ENCODE data around the gene CDC25B. TPM values are rescaled to one million over a fixed set of nuclear protein-coding genes. Genes with fewer than 3 reads are reported as not detected.

The CDC25B gene
- total RNA-seq, 1 donor from 2014 or later: 26.5 TPM

DNA sequence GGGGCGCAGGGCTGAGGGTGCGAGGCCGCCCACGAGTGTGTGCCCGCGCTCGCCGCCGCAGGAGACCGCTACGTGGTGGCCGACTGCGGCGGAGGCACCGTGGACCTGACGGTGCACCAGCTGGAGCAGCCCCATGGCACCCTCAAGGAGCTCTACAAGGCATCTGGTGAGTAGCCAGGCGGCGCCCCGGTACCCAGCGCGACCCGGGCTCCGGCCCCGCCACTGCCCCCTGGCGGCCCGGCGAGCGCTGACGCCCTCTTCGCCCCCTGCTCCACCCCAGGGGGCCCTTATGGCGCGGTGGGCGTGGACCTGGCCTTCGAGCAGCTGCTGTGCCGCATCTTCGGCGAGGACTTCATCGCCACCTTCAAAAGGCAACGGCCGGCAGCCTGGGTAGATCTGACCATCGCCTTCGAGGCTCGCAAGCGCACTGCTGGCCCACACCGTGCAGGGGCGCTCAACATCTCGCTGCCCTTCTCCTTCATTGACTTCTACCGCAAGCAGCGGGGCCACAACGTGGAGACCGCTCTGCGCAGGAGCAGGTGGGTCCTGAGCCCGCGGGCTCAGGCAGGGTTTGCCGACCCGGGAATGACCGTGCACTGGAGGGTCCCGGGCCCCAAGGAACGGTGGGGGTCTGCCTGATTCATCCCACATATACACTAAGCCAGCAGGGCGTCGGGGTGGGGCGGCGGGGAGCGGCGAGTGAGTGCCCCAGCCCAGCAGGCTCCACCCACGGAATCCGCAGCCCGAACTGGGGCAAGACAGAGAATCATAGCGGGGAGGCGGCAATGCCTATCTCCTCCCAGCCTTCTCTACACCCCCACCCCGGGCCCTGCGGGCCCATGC is 46.2 kb upstream of the CDC25B start:
- Histone ChIP-seq H3K27me3 (no peaks in the 10 kb centered on the region), H3K9me3 (no peaks in the 10 kb centered on the region), H3K4me1 (peaks cover 4% of the 10 kb centered on the region), H3K36me3 (peaks cover 0 to 12% of the 10 kb centered on the region in 2 donors), H3K4me3 (no peak overlapping the region), H3K27ac (no peak overlapping the region)
- intact Hi-C loops (cut with DNase I): no loop called here
- no peak for DNase-seq (ENCODE audit: extremely low spot score in 2 of 2)
- no peak for TF ChIP-seq POLR2AphosphoS5 (IDR thresholded peaks at IDR 0.05; ENCODE audit: insufficient read depth in 1 of 2, low read depth in 1 of 2)
- TF ChIP-seq POLR2A (IDR thresholded peaks at IDR 0.05): no peak
- TF ChIP-seq, protein P1, sequence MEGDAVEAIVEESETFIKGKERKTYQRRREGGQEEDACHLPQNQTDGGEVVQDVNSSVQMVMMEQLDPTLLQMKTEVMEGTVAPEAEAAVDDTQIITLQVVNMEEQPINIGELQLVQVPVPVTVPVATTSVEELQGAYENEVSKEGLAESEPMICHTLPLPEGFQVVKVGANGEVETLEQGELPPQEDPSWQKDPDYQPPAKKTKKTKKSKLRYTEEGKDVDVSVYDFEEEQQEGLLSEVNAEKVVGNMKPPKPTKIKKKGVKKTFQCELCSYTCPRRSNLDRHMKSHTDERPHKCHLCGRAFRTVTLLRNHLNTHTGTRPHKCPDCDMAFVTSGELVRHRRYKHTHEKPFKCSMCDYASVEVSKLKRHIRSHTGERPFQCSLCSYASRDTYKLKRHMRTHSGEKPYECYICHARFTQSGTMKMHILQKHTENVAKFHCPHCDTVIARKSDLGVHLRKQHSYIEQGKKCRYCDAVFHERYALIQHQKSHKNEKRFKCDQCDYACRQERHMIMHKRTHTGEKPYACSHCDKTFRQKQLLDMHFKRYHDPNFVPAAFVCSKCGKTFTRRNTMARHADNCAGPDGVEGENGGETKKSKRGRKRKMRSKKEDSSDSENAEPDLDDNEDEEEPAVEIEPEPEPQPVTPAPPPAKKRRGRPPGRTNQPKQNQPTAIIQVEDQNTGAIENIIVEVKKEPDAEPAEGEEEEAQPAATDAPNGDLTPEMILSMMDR (IDR thresholded peaks at IDR 0.05): peak in 1 of 3 experiments; percentile 39

- TF ChIP-seq, protein P1 (IDR thresholded peaks at IDR 0.05): no peak
- TF ChIP-seq POLR2A (IDR thresholded peaks at IDR 0.05) (no peak), POLR2AphosphoS5 (IDR thresholded peaks at IDR 0.05; ENCODE audit: insufficient read depth in 1 of 2, low read depth in 1 of 2) (no peak)
- H3K9me3 ChIP-seq: no peaks in the 10 kb centered on the region
- peak overlapping the region; percentile 3 to 33 for H3K4me3 ChIP-seq
- H3K27me3 ChIP-seq: no peaks in the 10 kb centered on the region
- no peak for DNase-seq (ENCODE audit: extremely low spot score in 2 of 2)
- H3K4me1 ChIP-seq: no peaks in the 10 kb centered on the region
- intact Hi-C loops (cut with DNase I): no loop called here
- no peak overlapping the region for H3K27ac ChIP-seq
- H3K36me3 ChIP-seq: peaks cover 0 to 12% of the 10 kb centered on the region in 2 donors
Observed at GRCh38 chr20:3751305-3751674, 44.8 kb upstream of the CDC25B start.

DNA sequence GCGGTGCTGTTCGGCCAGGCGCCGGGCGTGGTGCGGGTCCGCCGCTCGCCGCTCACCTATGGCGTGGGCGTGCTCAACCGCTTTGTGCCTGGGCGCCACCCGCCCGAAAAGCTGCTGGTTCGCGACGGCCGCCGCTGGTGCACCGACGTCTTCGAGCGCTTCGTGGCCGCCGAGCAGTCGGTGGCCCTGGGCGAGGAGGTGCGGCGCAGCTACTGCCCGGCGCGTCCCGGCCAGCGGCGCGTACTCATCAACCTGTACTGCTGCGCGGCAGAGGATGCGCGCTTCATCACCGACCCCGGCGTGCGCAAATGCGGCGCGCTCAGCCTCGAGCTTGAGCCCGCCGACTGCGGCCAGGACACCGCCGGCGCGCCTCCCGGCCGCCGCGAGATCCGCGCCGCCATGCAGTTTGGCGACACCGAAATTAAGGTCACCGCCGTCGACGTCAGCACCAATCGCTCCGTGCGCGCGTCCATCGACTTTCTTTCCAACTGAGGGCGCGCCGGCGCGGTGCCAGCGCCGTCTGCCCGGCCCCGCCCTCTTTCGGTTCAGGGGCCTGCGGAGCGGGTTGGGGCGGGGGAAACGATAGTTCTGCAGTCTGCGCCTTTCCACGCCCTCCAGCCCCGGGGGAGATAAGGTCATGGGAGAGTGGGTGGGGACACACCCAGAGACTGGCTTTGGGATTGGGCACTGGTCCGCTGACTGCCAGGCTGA is 44.3 kb upstream of the CDC25B start:
- H3K4me1 ChIP-seq: no peaks in the 10 kb centered on the region
- TF ChIP-seq POLR2A (IDR thresholded peaks at IDR 0.05) (no peak), POLR2AphosphoS5 (IDR thresholded peaks at IDR 0.05; ENCODE audit: insufficient read depth in 1 of 2, low read depth in 1 of 2) (no peak)
- TF ChIP-seq, protein P1 (IDR thresholded peaks at IDR 0.05): no peak
- H3K9me3 ChIP-seq: no peaks in the 10 kb centered on the region
- peak overlapping the region; percentile 3 to 33 for H3K4me3 ChIP-seq
- no peak overlapping the region for H3K27ac ChIP-seq
- H3K36me3 ChIP-seq: peaks cover 0 to 12% of the 10 kb centered on the region in 2 donors
- H3K27me3 ChIP-seq: no peaks in the 10 kb centered on the region
- no peak for DNase-seq (ENCODE audit: extremely low spot score in 2 of 2)
- intact Hi-C loops (cut with DNase I): no loop called here

DNA sequence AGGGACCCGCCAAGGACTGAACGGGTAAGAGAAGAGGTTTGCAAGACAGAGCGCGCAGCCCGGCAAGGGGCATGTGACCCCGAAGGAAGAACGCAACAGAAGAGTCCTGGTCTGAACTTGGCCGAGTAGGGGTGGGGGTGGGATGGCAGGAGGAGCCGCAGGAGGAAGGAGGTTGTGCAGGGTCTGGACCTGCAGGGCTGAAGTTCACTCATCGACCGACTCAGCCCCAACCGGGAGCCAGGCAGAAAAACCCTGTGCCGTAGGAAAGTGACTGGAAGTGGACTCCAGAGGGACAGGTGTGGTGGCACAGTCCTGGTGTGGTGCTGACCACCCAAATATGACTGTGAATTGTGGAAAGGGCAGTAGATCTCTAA is 43.7 kb upstream of the CDC25B start:
- Histone ChIP-seq H3K4me3 (peak overlapping the region in 1 of 2 donors; percentile 33), H3K27ac (no peak overlapping the region), H3K9me3 (no peaks in the 10 kb centered on the region), H3K36me3 (peaks cover 0 to 12% of the 10 kb centered on the region in 2 donors), H3K27me3 (no peaks in the 10 kb centered on the region), H3K4me1 (no peaks in the 10 kb centered on the region)
- TF ChIP-seq, protein P1 (IDR thresholded peaks at IDR 0.05): no peak
- TF ChIP-seq POLR2AphosphoS5 (IDR thresholded peaks at IDR 0.05; ENCODE audit: insufficient read depth in 1 of 2, low read depth in 1 of 2) (no peak), POLR2A (IDR thresholded peaks at IDR 0.05) (no peak)
- no peak for DNase-seq (ENCODE audit: extremely low spot score in 2 of 2)
- intact Hi-C loops (cut with DNase I): no loop called here

Measured in vagina (tissue), 2 donors.